Measurements from ENCODE around the gene GLDN. TPM values are rescaled to one million over a fixed set of nuclear protein-coding genes. Genes with fewer than 3 reads are reported as not detected.

GLDN gene
- polyA plus RNA-seq, 1 of the 3 experiments (the other 2 are of a cell fraction): not detected

DNA sequence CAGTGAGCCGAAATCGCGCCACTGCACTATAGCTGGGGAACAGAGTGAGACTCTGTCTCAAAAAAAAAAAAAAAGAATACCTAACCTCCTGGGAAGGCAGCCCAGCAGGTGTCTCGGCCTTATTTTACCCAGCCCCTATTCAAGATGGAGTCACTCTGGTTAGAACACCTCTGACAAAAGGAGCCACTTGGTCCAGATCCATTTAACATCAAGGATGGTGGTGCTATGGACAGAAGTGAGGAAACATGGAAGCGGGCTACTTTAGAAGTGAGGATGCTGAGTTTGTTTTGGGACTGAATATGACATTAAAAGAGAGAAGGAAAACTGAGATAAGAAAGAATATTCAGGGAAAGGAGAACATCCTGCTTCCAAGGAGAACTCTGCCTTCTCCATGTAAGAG, 14.7 kb downstream of the GLDN start:
- TF ChIP-seq RAD21 (IDR thresholded peaks at IDR 0.05; ENCODE audit: low read length) (no peak), JUND (IDR thresholded peaks at IDR 0.05) (no peak), SMC3 (IDR thresholded peaks at IDR 0.05; ENCODE audit: low read depth, low read length) (no peak), FOXJ3 (CRISPR knock-in tag; IDR thresholded peaks at IDR 0.05) (no peak), ELF1 (IDR thresholded peaks at IDR 0.05) (no peak), MEF2A (IDR thresholded peaks at IDR 0.05; ENCODE audit: borderline replicate concordance, low read depth) (no peak), MXI1 (IDR thresholded peaks at IDR 0.05; ENCODE audit: low read depth, low read length) (no peak), FOXM1 (IDR thresholded peaks at IDR 0.05; ENCODE audit: low read depth) (no peak), POLR2AphosphoS5 (IDR thresholded peaks at IDR 0.05; ENCODE audit: low read depth, low read length) (no peak), YY1 (IDR thresholded peaks at IDR 0.05; ENCODE audit: low read depth) (no peak), RCOR1 (IDR thresholded peaks at IDR 0.05; ENCODE audit: low read length) (no peak), RXRA (IDR thresholded peaks at IDR 0.05; ENCODE audit: borderline replicate concordance, low read depth) (no peak), USF1 (IDR thresholded peaks at IDR 0.05; ENCODE audit: borderline replicate concordance, low read depth) (no peak), USF2 (IDR thresholded peaks at IDR 0.05; ENCODE audit: borderline replicate concordance, low read depth, low read length) (no peak), TCF12 (IDR thresholded peaks at IDR 0.05) (no peak), EZH2phosphoT487 (IDR thresholded peaks at IDR 0.05; ENCODE audit: borderline replicate concordance, low read depth) (no peak), ZBTB33 (IDR thresholded peaks at IDR 0.05; ENCODE audit: borderline replicate concordance, low read depth) (no peak)
- TF ChIP-seq, protein P1, sequence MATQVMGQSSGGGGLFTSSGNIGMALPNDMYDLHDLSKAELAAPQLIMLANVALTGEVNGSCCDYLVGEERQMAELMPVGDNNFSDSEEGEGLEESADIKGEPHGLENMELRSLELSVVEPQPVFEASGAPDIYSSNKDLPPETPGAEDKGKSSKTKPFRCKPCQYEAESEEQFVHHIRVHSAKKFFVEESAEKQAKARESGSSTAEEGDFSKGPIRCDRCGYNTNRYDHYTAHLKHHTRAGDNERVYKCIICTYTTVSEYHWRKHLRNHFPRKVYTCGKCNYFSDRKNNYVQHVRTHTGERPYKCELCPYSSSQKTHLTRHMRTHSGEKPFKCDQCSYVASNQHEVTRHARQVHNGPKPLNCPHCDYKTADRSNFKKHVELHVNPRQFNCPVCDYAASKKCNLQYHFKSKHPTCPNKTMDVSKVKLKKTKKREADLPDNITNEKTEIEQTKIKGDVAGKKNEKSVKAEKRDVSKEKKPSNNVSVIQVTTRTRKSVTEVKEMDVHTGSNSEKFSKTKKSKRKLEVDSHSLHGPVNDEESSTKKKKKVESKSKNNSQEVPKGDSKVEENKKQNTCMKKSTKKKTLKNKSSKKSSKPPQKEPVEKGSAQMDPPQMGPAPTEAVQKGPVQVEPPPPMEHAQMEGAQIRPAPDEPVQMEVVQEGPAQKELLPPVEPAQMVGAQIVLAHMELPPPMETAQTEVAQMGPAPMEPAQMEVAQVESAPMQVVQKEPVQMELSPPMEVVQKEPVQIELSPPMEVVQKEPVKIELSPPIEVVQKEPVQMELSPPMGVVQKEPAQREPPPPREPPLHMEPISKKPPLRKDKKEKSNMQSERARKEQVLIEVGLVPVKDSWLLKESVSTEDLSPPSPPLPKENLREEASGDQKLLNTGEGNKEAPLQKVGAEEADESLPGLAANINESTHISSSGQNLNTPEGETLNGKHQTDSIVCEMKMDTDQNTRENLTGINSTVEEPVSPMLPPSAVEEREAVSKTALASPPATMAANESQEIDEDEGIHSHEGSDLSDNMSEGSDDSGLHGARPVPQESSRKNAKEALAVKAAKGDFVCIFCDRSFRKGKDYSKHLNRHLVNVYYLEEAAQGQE (IDR thresholded peaks at IDR 0.05; ENCODE audit: low read depth, low read length): no peak
- Histone ChIP-seq H4K20me1 (ENCODE audit: insufficient read depth) (no peaks in the 10 kb centered on the region), H2AFZ (ENCODE audit: low read depth) (no peak overlapping the region), H3K4me2 (no peak overlapping the region), H3K36me3 (replicated peaks in 1 of 2; ENCODE audit: control insufficient read depth in 1 of 2, insufficient read depth in 2 of 2, low read length in 1 of 2) (no peaks in the 10 kb centered on the region), H3K9me3 (no peaks in the 10 kb centered on the region), H3K79me2 (ENCODE audit: insufficient read depth) (no peaks in the 10 kb centered on the region), H3K27ac (ENCODE audit: low read depth in 2 of 2, low read length in 1 of 2) (no peak overlapping the region), H3F3A (replicated peaks; ENCODE audit: insufficient read depth) (no peaks in the 10 kb centered on the region), H3K4me1 (ENCODE audit: control insufficient read depth in 1 of 2, insufficient read depth in 2 of 2, low read depth in 1 of 2, low read length in 1 of 2) (no peaks in the 10 kb centered on the region), H3K9me2 (no peaks in the 10 kb centered on the region), H3K27me3 (ENCODE audit: insufficient read depth) (no peaks in the 10 kb centered on the region), H3K9ac (no peak overlapping the region), H3K4me3 (ENCODE audit: low read depth in 2 of 2, low read length in 1 of 2) (no peak overlapping the region)
- 73% methylated on average over 5 of the region's 5 CpGs for WGBS (ENCODE audit: low lambda C conversion rate)
- ChIA-PET POLR2A (no interaction called here), CTCF (no interaction called here)
- no peak for DNase-seq

Data from SK-N-SH (cell line).